ENCODE data around the gene ANLN. TPM values are rescaled to one million over a fixed set of nuclear protein-coding genes. Genes with fewer than 3 reads are reported as not detected.

Gene ANLN
- total and polyA plus RNA-seq, 9 of the 15 experiments (the other 6 are each of a cell fraction or from before 2014, with no cell fraction given): 18.1 to 66.2 (median 38.7) TPM

DNA sequence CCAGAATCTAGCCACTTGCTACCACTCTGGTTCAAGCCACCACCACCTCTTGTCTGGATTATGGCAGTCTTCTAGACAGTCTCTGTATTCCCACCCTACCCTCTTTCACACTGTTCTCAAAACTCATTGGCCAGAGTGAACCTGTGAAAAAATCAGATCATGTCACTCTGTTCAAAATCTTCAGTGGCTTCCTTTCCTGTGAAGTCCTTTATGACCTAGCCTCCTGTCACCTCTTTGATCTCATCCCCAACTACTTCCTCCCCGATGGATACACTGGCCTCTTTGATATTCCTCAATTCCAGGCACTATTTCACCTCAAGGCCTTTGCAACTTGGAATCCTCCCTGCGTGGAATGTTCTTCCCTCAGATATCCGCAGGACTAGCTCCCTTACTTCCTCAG is 21.2 kb upstream of the ANLN start:
- no peaks in the 10 kb centered on the region for H3K36me3 ChIP-seq (ENCODE audit: control insufficient read depth, insufficient read depth, low read length)
- peaks cover 3 to 11% of the 10 kb centered on the region in 2 experiments; a peak in 3 of 5 replicates for H3K4me1 ChIP-seq (replicated peaks in 1 of 2; ENCODE audit: control insufficient read depth in 2 of 2, insufficient read depth in 2 of 2, low read length in 2 of 2)
- no peak overlapping the region for H3K4me3 ChIP-seq
- no peaks in the 10 kb centered on the region for H3K79me2 ChIP-seq (ENCODE audit: control insufficient read depth, insufficient read depth, low read length)
- H3K9ac ChIP-seq (ENCODE audit: insufficient read depth in 1 of 2, low read depth in 2 of 2, low read length in 2 of 2): no peak overlapping the region
- in situ Hi-C loops (cut with MboI) (no loop called here), intact Hi-C loops (cut with micrococcal nuclease) (no loop called here)
- H2AFZ ChIP-seq (ENCODE audit: low read depth, low read length): no peak overlapping the region
- TF ChIP-seq ZNF347 (CRISPR knock-in tag; IDR thresholded peaks at IDR 0.05; ENCODE audit: low read depth) (no peak), OTX1 (CRISPR knock-in tag; IDR thresholded peaks at IDR 0.05) (no peak), SRSF3 (IDR thresholded peaks at IDR 0.05; ENCODE audit: insufficient read depth, low read length) (no peak), ZNF146 (CRISPR knock-in tag; IDR thresholded peaks at IDR 0.05; ENCODE audit: unreplicated experiment) (no peak), PHF20 (IDR thresholded peaks at IDR 0.05; ENCODE audit: partially characterized antibody) (no peak), CAMTA2 (CRISPR knock-in tag; conservative IDR thresholded peaks at IDR 0.05) (no peak), RFX7 (CRISPR knock-in tag; IDR thresholded peaks at IDR 0.05) (no peak), MCM3 (IDR thresholded peaks at IDR 0.05) (no peak), MCM5 (IDR thresholded peaks at IDR 0.05; ENCODE audit: low read depth) (no peak), PCBP1 (IDR thresholded peaks at IDR 0.05; ENCODE audit: low read depth, low read length, poor library complexity, severe bottlenecking) (no peak), ZNF324 (CRISPR knock-in tag; IDR thresholded peaks at IDR 0.05) (no peak), BRCA1 (IDR thresholded peaks at IDR 0.05) (no peak), BRCA1 (CRISPR knock-in tag; IDR thresholded peaks at IDR 0.05) (no peak), KLF6 (CRISPR knock-in tag; IDR thresholded peaks at IDR 0.05; ENCODE audit: borderline replicate concordance) (no peak), SRSF1 (IDR thresholded peaks at IDR 0.05; ENCODE audit: low read depth, low read length) (no peak)
- TF ChIP-seq, protein P1, sequence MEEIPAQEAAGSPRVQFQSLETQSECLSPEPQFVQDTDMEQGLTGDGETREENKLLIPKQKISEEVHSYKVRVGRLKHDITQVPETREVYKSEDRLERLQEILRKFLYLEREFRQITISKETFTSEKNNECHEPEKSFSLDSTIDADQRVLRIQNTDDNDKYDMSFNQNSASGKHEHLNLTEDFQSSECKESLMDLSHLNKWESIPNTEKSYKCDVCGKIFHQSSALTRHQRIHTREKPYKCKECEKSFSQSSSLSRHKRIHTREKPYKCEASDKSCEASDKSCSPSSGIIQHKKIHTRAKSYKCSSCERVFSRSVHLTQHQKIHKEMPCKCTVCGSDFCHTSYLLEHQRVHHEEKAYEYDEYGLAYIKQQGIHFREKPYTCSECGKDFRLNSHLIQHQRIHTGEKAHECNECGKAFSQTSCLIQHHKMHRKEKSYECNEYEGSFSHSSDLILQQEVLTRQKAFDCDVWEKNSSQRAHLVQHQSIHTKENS (CRISPR knock-in tag; IDR thresholded peaks at IDR 0.05): no peak
- TF ChIP-seq, protein P2, sequence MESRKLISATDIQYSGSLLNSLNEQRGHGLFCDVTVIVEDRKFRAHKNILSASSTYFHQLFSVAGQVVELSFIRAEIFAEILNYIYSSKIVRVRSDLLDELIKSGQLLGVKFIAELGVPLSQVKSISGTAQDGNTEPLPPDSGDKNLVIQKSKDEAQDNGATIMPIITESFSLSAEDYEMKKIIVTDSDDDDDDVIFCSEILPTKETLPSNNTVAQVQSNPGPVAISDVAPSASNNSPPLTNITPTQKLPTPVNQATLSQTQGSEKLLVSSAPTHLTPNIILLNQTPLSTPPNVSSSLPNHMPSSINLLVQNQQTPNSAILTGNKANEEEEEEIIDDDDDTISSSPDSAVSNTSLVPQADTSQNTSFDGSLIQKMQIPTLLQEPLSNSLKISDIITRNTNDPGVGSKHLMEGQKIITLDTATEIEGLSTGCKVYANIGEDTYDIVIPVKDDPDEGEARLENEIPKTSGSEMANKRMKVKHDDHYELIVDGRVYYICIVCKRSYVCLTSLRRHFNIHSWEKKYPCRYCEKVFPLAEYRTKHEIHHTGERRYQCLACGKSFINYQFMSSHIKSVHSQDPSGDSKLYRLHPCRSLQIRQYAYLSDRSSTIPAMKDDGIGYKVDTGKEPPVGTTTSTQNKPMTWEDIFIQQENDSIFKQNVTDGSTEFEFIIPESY (CRISPR knock-in tag; IDR thresholded peaks at IDR 0.05): no peak
- no peak overlapping the region for H3K27ac ChIP-seq (ENCODE audit: extremely low read depth, low read depth, low read length)
- no peak overlapping the region for H3K4me2 ChIP-seq (ENCODE audit: insufficient read depth, low read length)
- peaks cover 11 to 19% of the 10 kb centered on the region in 2 experiments; a peak in 4 of 5 replicates for H3K27me3 ChIP-seq (ENCODE audit: control insufficient read depth in 2 of 2, insufficient read depth in 2 of 2, low read length in 2 of 2)
- ChIA-PET POLR2A (interaction anchor here (0.6 kb wide), 1 partner anchor 395 kb away, joined by 3 read pairs; no protein-coding TSS in a partner anchor), CTCF (ENCODE audit: low intra/inter-chr PET ratio) (no interaction called here)
- H3K9me3 ChIP-seq (replicated peaks; ENCODE audit: control insufficient read depth, insufficient read depth, low read depth, low read length): no peaks in the 10 kb centered on the region
- no peaks in the 10 kb centered on the region for H4K20me1 ChIP-seq (replicated peaks; ENCODE audit: control insufficient read depth, insufficient read depth, low read length)
- no peak for ATAC-seq
- 36% methylated on average over 3 of the region's 3 CpGs for WGBS (ENCODE audit: insufficient coverage, low coverage, missing lambda C conversion rate)
- H3K9me1 ChIP-seq (ENCODE audit: control insufficient read depth, insufficient read depth, low read length): no peaks in the 10 kb centered on the region
- no TSS peak for BruUV-seq (replicated peaks)
- FAIRE-seq: no peak
- DNase-seq (ENCODE audit: extremely low read depth in 1 of 4, low spot score in 3 of 4): no peak
